DOHH2 (cell line): ENCODE measurements around the gene LZTR1.
A peak's percentile ranks its signal among the peaks of the same experiment; 100 is the strongest.

ENCODE experiments used
- H3F3A ChIP-seq: fragments of 200-600 bp; sonication (generic), shearing (Covaris generic); 2 replicates; pipeline ENCODE4 v1.6.0; 2016; ENCODE audit warnings: antibody characterized with exemption, mild to moderate bottlenecking; ENCODE audit not compliant: control insufficient read depth, insufficient read depth
- H3K27ac ChIP-seq: fragments of 200-600 bp; sonication (generic); 2 replicates; pipeline ENCODE4 v1.5.1; 2014; ENCODE audit warnings: low read depth, mild to moderate bottlenecking, low read length, moderate library complexity
- H3K27me3 ChIP-seq: fragments of 200-600 bp; sonication (generic); 2 replicates; pipeline ENCODE4 v1.6.1; 2014; ENCODE audit warnings: mild to moderate bottlenecking, low read length, mixed read lengths; ENCODE audit not compliant: control insufficient read depth
- H3K36me3 ChIP-seq: fragments of 200-600 bp; sonication (generic); 2 replicates; pipeline ENCODE4 v1.6.1; 2014; ENCODE audit warnings: mild to moderate bottlenecking, low read length, moderate library complexity, mixed read lengths; ENCODE audit not compliant: control insufficient read depth
- H3K4me1 ChIP-seq: fragments of 200-600 bp; sonication (generic); 2 replicates; pipeline ENCODE4 v1.6.1; 2014; ENCODE audit warnings: mild to moderate bottlenecking, low read length, mixed read lengths; ENCODE audit not compliant: control insufficient read depth
- H3K4me2 ChIP-seq: fragments of 200-600 bp; sonication (generic); 2 replicates; pipeline ENCODE4 v1.6.0; 2014; ENCODE audit warnings: mild to moderate bottlenecking, low read length, moderate library complexity
- H3K4me3 ChIP-seq: fragments of 200-600 bp; sonication (generic); 2 replicates; pipeline ENCODE4 v1.5.1; 2014; ENCODE audit warnings: mild to moderate bottlenecking, low read length, mixed read lengths
- H3K79me2 ChIP-seq: fragments of 200-600 bp; sonication (generic); 2 replicates; pipeline ENCODE4 v1.6.1; 2014; ENCODE audit warnings: mild to moderate bottlenecking, low read length, mixed read lengths; ENCODE audit not compliant: control insufficient read depth
- H3K9me2 ChIP-seq: fragments of 200-600 bp; sonication (generic); replicated peaks from 2 replicates; pipeline ENCODE4 v1.6.1; 2014; ENCODE audit warnings: mild to moderate bottlenecking, low read length, mixed read lengths; ENCODE audit not compliant: control insufficient read depth
- H3K9me3 ChIP-seq: fragments of 200-600 bp; sonication (generic); 2 replicates; pipeline ENCODE4 v1.6.1; 2014; ENCODE audit warnings: antibody characterized with exemption, low read length, mixed read lengths; ENCODE audit not compliant: control insufficient read depth, insufficient read depth
- H4K20me1 ChIP-seq: fragments of 200-600 bp; sonication (generic); 2 replicates; pipeline ENCODE4 v1.6.0; 2014; ENCODE audit warnings: low read depth, mild to moderate bottlenecking, antibody characterized with exemption, low read length, moderate library complexity; ENCODE audit not compliant: control insufficient read depth, insufficient read depth
- EZH2phosphoT487 ChIP-seq: fragments of 200-600 bp; sonication (generic); IDR thresholded peaks from 2 replicates; pipeline ENCODE4 v1.6.1; 2017; ENCODE audit warnings: borderline replicate concordance, mild to moderate bottlenecking, antibody characterized with exemption, low read length, moderate library complexity, mixed read lengths
- TF ChIP-seq, protein P1 (sequence below): fragments of 200-600 bp; sonication (generic); IDR thresholded peaks from one replicate; pipeline ENCODE4 v1.5.1; 2014; ENCODE audit warnings: antibody characterized with exemption, mild to moderate bottlenecking, low read depth, low read length; ENCODE audit not compliant: poor library complexity, severe bottlenecking

LZTR1 gene

DNA sequence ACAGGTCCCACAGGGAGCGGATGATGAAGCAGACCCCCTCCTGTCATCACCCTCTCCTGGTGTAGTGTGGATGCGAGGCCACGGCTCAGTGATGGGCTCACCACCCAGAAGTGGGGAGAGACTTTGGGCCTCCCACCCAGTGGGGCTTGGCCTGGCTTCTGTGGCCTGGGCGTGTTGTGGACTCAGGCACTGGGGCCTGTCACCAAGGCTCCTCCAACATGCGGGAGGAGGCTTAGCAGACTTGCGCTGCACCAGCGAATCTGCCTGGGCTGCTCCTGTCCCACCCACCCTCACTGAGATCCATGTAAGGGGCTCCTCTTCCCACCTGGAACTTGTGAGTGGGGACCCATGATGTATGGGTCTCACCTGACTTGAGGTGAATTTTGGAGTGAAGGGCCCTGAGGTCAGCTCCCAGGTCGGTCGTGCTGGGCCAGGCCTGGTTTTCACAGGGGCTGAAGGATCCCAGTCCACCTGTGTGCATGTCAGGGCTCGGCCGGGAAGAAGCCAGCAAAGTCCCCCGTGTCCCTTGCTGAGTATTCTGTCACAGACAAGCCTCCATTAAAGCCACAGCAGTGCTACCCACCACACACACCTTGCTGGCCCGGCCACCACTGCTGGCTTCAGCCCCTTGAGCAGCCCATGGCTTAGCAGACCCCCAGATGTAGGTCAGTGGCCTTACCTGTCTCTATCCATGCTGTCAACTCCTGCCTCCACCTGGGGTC lies 15.6 kb downstream of the LZTR1 start:
- Histone ChIP-seq H3K4me1 (peaks cover 14% of the 10 kb centered on the region), H3K36me3 (peaks cover 58% of the 10 kb centered on the region), H3K9me3 (no peaks in the 10 kb centered on the region), H3K4me3 (no peak overlapping the region), H3K79me2 (peaks cover 23% of the 10 kb centered on the region), H3K27ac (no peak overlapping the region), H3F3A (peaks cover 7% of the 10 kb centered on the region), H3K4me2 (no peak overlapping the region), H3K9me2 (no peaks in the 10 kb centered on the region), H4K20me1 (no peaks in the 10 kb centered on the region), H3K27me3 (no peaks in the 10 kb centered on the region)
- TF ChIP-seq, protein P1, sequence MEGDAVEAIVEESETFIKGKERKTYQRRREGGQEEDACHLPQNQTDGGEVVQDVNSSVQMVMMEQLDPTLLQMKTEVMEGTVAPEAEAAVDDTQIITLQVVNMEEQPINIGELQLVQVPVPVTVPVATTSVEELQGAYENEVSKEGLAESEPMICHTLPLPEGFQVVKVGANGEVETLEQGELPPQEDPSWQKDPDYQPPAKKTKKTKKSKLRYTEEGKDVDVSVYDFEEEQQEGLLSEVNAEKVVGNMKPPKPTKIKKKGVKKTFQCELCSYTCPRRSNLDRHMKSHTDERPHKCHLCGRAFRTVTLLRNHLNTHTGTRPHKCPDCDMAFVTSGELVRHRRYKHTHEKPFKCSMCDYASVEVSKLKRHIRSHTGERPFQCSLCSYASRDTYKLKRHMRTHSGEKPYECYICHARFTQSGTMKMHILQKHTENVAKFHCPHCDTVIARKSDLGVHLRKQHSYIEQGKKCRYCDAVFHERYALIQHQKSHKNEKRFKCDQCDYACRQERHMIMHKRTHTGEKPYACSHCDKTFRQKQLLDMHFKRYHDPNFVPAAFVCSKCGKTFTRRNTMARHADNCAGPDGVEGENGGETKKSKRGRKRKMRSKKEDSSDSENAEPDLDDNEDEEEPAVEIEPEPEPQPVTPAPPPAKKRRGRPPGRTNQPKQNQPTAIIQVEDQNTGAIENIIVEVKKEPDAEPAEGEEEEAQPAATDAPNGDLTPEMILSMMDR, result no peak
- TF ChIP-seq EZH2phosphoT487, result no peak

DNA sequence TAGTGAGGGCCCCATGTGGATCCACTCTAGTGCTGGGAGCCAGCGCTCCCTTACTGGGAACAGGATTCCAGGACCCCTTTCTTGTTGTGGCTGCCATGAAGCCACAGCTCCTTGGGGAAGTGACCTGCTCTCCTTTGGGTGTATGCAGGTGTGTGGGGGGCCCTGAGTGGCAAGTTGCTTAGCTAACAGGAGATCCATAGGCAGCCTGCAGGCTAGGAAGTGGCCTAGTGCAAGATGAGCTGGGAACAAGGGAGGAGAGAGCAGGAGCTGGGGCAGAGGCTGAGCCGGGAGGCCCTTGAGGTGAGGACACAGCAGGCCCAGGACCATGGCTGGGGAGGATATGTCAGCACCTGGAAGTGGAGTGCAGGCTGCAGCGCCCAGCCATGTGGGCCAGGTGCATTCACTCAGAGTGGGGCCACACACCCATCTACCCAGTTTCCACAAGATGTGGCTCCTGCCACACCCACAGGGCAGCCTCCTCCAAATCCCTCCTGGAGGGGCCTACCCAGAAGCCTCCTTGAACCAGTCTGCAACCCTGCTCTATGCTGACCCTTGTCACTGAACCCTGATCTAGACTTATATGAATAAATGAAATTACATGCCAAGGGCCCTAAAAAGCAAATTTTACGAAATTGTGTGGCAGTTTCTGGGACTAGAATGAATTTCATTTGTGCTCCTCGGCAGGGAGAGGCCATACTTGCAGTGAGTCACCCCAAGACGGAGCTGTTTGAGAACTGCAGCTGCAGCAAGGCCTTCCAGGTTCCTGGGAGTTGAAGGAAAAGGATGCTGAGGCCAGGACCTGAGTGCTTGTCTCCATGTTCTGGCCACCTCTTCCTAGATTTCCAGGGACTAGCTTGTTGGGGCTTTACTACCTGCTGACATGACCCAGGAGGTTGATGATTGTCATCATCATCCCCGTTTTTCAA lies 16.6 kb downstream of the LZTR1 start:
- H3K27me3 ChIP-seq, result no peaks in the 10 kb centered on the region
- no peak for TF ChIP-seq EZH2phosphoT487
- TF ChIP-seq, protein P1, result no peak

DNA sequence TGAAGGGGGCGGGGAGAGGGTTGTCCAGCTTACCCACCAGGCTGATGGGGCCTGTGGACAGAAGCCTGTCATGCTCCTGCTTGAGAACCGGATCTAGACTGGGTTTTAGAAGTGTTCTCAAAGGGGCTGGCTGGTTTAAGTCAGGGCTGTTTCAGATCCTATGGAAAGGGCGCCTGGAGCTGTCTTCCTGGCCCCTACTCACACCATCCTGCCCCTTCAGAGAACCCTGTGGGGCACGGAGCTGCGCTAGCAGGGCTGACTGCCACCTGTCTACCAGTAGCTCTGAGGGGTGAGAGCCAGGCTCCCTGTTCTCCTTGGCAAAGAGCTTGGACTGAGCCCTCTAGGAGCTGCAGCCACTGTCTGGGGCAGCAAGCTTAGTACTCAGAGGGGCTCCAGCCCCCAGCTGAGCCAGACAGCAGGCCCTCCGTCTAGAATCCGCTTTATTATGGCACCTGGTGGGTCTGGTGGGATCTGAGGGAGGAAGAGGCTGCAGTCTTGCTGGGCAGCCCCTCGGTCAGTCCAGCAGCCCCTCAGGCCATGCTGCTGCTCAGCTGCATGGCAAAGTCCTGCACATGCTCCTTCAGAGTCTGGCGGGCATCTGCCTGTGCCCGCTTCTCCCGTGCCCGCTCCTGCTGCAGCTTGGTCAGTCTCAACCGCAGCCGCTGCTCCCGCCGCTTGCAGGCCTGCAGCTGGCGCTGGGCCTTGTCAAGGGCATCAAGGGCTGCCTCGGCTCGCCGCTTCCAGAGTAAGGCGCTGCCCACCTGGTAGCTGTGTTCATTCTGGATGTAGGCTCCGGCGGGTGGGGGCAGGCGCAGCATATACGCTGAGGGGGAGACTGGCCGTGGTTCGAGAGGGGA lies 17.5 kb downstream of the LZTR1 start:
- H3K27ac ChIP-seq, result no peak overlapping the region
- peaks cover 56% of the 10 kb centered on the region for H3K36me3 ChIP-seq
- peaks cover 9% of the 10 kb centered on the region for H3F3A ChIP-seq
- TF ChIP-seq, protein P1, result no peak
- TF ChIP-seq EZH2phosphoT487, result no peak
- H3K27me3 ChIP-seq, result no peaks in the 10 kb centered on the region
- peaks cover 28% of the 10 kb centered on the region for H3K4me1 ChIP-seq
- peak overlapping the region; percentile 91 for H3K4me2 ChIP-seq
- H3K4me3 ChIP-seq, result peak overlapping the region; percentile 92
- H4K20me1 ChIP-seq, result no peaks in the 10 kb centered on the region
- peaks cover 35% of the 10 kb centered on the region for H3K79me2 ChIP-seq
- no peaks in the 10 kb centered on the region for H3K9me2 ChIP-seq
- H3K9me3 ChIP-seq, result no peaks in the 10 kb centered on the region

More for the DNA sequence above, 16.6 kb downstream of the LZTR1 start:
- Histone ChIP-seq H3K79me2 (peaks cover 32% of the 10 kb centered on the region), H3K36me3 (peaks cover 56% of the 10 kb centered on the region), H3K4me3 (no peak overlapping the region), H4K20me1 (no peaks in the 10 kb centered on the region), H3F3A (peaks cover 7% of the 10 kb centered on the region), H3K9me2 (no peaks in the 10 kb centered on the region), H3K4me2 (no peak overlapping the region), H3K4me1 (peaks cover 24% of the 10 kb centered on the region), H3K9me3 (no peaks in the 10 kb centered on the region), H3K27ac (no peak overlapping the region)
